Hepatocyte (in vitro differentiated cells): ENCODE data around the gene SMAD3. TPM values are rescaled to one million over a fixed set of nuclear protein-coding genes. Genes with fewer than 3 reads are reported as not detected.

ENCODE experiments used
- DNase-seq: peaks from one replicate; pipeline ENCODE4 v3.0.0-alpha.2; 2016; ENCODE audit warnings: low spot score
- H2AFZ ChIP-seq: fragments of 200-600 bp; sonication (generic); 2 replicates; pipeline ENCODE4 v1.6.0; 2016; ENCODE audit warnings: antibody characterized with exemption, mild to moderate bottlenecking
- H3K27ac ChIP-seq: fragments of 200-600 bp; sonication (generic); 2 replicates; pipeline ENCODE4 v1.5.1; 2016; ENCODE audit warnings: mild to moderate bottlenecking
- H3K27me3 ChIP-seq: fragments of 200-600 bp; sonication (generic); 2 replicates; pipeline ENCODE4 v1.6.1; 2016
- H3K36me3 ChIP-seq: fragments of 200-600 bp; sonication (generic); replicated peaks from 2 replicates; pipeline ENCODE4 v1.5.1; 2016; ENCODE audit warnings: low read depth; ENCODE audit not compliant: insufficient read depth
- H3K4me1 ChIP-seq: fragments of 200-600 bp; sonication (generic); 2 replicates; pipeline ENCODE4 v1.5.1; 2016; ENCODE audit warnings: mild to moderate bottlenecking, moderate library complexity; ENCODE audit not compliant: insufficient read depth
- H3K4me2 ChIP-seq: fragments of 200-600 bp; sonication (generic); 2 replicates; pipeline ENCODE4 v1.6.0; 2016
- H3K4me3 ChIP-seq: fragments of 200-600 bp; sonication (generic); 2 replicates; pipeline ENCODE4 v1.5.1; 2016; ENCODE audit warnings: mild to moderate bottlenecking
- H3K79me2 ChIP-seq: fragments of 200-600 bp; sonication (generic); 2 replicates; pipeline ENCODE4 v1.6.0; 2017; ENCODE audit warnings: mild to moderate bottlenecking
- H3K9me2 ChIP-seq: fragments of 200-600 bp; sonication (generic); replicated peaks from 2 replicates; pipeline ENCODE4 v1.6.0; 2017; ENCODE audit warnings: mild to moderate bottlenecking; ENCODE audit not compliant: insufficient read depth
- H3K9me3 ChIP-seq: fragments of 200-600 bp; sonication (generic); 2 replicates; pipeline ENCODE4 v1.5.1; 2016; ENCODE audit warnings: low read depth, mild to moderate bottlenecking
- H4K20me1 ChIP-seq: fragments of 200-600 bp; sonication (generic); 2 replicates; pipeline ENCODE4 v1.6.0; 2016; ENCODE audit warnings: mild to moderate bottlenecking; ENCODE audit not compliant: insufficient read depth, poor library complexity, severe bottlenecking
- CTCF ChIP-seq: fragments of 200-600 bp; sonication (generic); IDR thresholded peaks from 2 replicates; pipeline ENCODE4 v1.5.1; 2016; ENCODE audit warnings: antibody characterized with exemption, mild to moderate bottlenecking; ENCODE audit not compliant: poor library complexity
- EZH2 ChIP-seq: fragments of 200-600 bp; sonication (generic); IDR thresholded peaks from 2 replicates; pipeline ENCODE4 v1.6.1; 2016; ENCODE audit warnings: antibody characterized with exemption, mild to moderate bottlenecking, borderline replicate concordance
- EZH2phosphoT487 ChIP-seq: fragments of 200-600 bp; sonication (generic); IDR thresholded peaks from one replicate; pipeline ENCODE4 v1.6.1; 2018; ENCODE audit warnings: antibody characterized with exemption, mild to moderate bottlenecking, low read depth, moderate library complexity; ENCODE audit not compliant: unreplicated experiment, severe bottlenecking
- WGBS: methylation state at CpG from one replicate; pipeline ENCODE4 v1.1.6; 2016; ENCODE audit warnings: low lambda C conversion rate; ENCODE audit errors: missing lambda C conversion rate; 5-methylcytosine and 5-hydroxymethylcytosine counted together
- polyA plus RNA-seq: library from polyadenylated mRNA; unstranded; fragments of >200 nt; fragmentation: Nextera tagmentation; extraction: Ambion mirVana; gene quantifications from 2 replicates; pipeline ENCODE4 v1.2.1, GENCODE V29; 2016
- total RNA-seq: library from RNA; depleted of rRNA; stranded (reverse); fragments of >200 nt; gene quantifications from 2 replicates; pipeline ENCODE4 v1.2.3, GENCODE V29; 2014

Gene SMAD3
- total and polyA plus RNA-seq, 2 experiments from 2014 or later = 24.7 to 32.2 TPM

- no peak for DNase-seq
- Histone ChIP-seq H3K4me3 (no peak overlapping the region), H3K4me2 (no peak overlapping the region), H3K79me2 (peaks cover 71% of the 10 kb centered on the region), H3K9me3 (no peaks in the 10 kb centered on the region), H2AFZ (no peak overlapping the region), H3K4me1 (no peaks in the 10 kb centered on the region), H3K27ac (no peak overlapping the region), H3K36me3 (no peaks in the 10 kb centered on the region), H3K27me3 (no peaks in the 10 kb centered on the region), H3K9me2 (no peaks in the 10 kb centered on the region), H4K20me1 (no peaks in the 10 kb centered on the region)
- TF ChIP-seq EZH2 = no peak
- TF ChIP-seq EZH2phosphoT487 = no peak
- TF ChIP-seq CTCF = no peak
- 62% methylated on average over 4 of the region's 4 CpGs for WGBS
Measured at GRCh38 chr15:67241132-67241855, 175.9 kb downstream of the SMAD3 start.

GRCh38 chr15:67242708-67243111, 177.3 kb downstream of the SMAD3 start:
- Histone ChIP-seq H3K4me2 (peak overlapping the region; percentile 34), H3K79me2 (peaks cover 79% of the 10 kb centered on the region), H3K9me2 (no peaks in the 10 kb centered on the region), H3K27me3 (no peaks in the 10 kb centered on the region), H4K20me1 (no peaks in the 10 kb centered on the region), H3K9me3 (no peaks in the 10 kb centered on the region), H3K36me3 (no peaks in the 10 kb centered on the region), H3K27ac (peak overlapping the region; percentile 76), H2AFZ (no peak overlapping the region), H3K4me1 (no peaks in the 10 kb centered on the region), H3K4me3 (no peak overlapping the region)
- no peak for TF ChIP-seq CTCF
- TF ChIP-seq EZH2 = no peak
- no peak for TF ChIP-seq EZH2phosphoT487
- peak; percentile 18 for DNase-seq
- WGBS = 64% methylated on average over 3 of the region's 3 CpGs

Other genes starting within 250 kb of the SMAD3 start
- gene AAGAB, start 189.1 kb downstream of the SMAD3 start, total RNA-seq = 30.8 and 32.0 TPM in 2 replicates
- 25.7 and 36.2 TPM in 2 replicates for gene AAGAB, start 189.1 kb downstream of the SMAD3 start, polyA plus RNA-seq
- 0.24 and 1.0 TPM in 2 replicates for gene IQCH, start 189.2 kb downstream of the SMAD3 start, total RNA-seq
- 0.76 and 1.4 TPM in 2 replicates for gene IQCH, start 189.2 kb downstream of the SMAD3 start, polyA plus RNA-seq